Endothelial cell of umbilical vein (primary cell): Measurements from ENCODE around the gene SMIM17. TPM values are rescaled to one million over a fixed set of nuclear protein-coding genes. Genes with fewer than 3 reads are reported as not detected.

Source experiments
- BruUV-seq: library from RNA; stranded (reverse); fragments of 400-500 nt; replicated peaks from 2 replicates; lab custom pipeline; 2021; lab: Mats Ljungman, UMichigan
- CTCF ChIA-PET: fragments of 300-600, 350-600 bp; sonication (Branson Sonifier 250); formaldehyde crosslinking; loops from one replicate; lab custom pipeline; 2021; ENCODE audit warnings: antibody characterized with exemption, inconsistent platforms; lab: Charles Lee
- POLR2A ChIA-PET: fragments of 300-600, 350-600 bp; sonication (Branson Sonifier 250); formaldehyde crosslinking; loops from one replicate; lab custom pipeline; 2021; ENCODE audit warnings: antibody characterized with exemption, inconsistent platforms; lab: Charles Lee
- DNase-seq: peaks from one replicate; pipeline ENCODE4 v3.0.0-alpha.2; 2011; ENCODE audit warnings: low read depth, low spot score
- FAIRE-seq: peaks from 2 replicates; lab custom pipeline; 2011; peaks lifted over from hg19 to GRCh38; lab: Jason Lieb, UNC
- H2AFZ ChIP-seq: 2 replicates; pipeline ENCODE4 v1.6.0; 2012; ENCODE audit warnings: low read depth, low read length, control low read depth, inconsistent platforms
- H3K27ac ChIP-seq: 2 replicates; pipeline ENCODE4 v1.5.1; 2011; ENCODE audit warnings: low read depth, mild to moderate bottlenecking, control low read depth, low read length, moderate library complexity; ENCODE audit not compliant: insufficient read depth
- H3K27me3 ChIP-seq, 2 experiments: 2 replicates each; pipeline versions ENCODE4 v1.6.0 to v1.6.1; 2011; ENCODE audit warnings: low read length in 2 of 2, mixed read lengths in 1 of 2; ENCODE audit not compliant: control insufficient read depth in 2 of 2, insufficient read depth in 2 of 2
- H3K36me3 ChIP-seq, 2 experiments: 2 replicates in 1 of 2; 3 replicates in 1 of 2; pipeline ENCODE4 v1.5.1; 2011; ENCODE audit warnings: low read length in 2 of 2, mild to moderate bottlenecking in 1 of 2, moderate library complexity in 1 of 2; ENCODE audit not compliant: control insufficient read depth in 2 of 2, insufficient read depth in 2 of 2; ENCODE audit errors: extremely low read depth in 1 of 2
- H3K4me1 ChIP-seq: 3 replicates; pipeline ENCODE4 v1.5.1; 2011; ENCODE audit warnings: mild to moderate bottlenecking, low read length; ENCODE audit not compliant: control insufficient read depth, insufficient read depth; ENCODE audit errors: extremely low read depth
- H3K4me2 ChIP-seq: 2 replicates; pipeline ENCODE4 v1.6.1; 2011; ENCODE audit warnings: low read length, control low read depth, mixed read lengths; ENCODE audit not compliant: insufficient read depth
- H3K4me3 ChIP-seq, 3 experiments: fragments of 200-600 bp in 1 of 3; sonication (generic), shearing (Covaris generic) in 1 of 3; replicated peaks in 1 of 3; 2 replicates each; pipeline ENCODE4 v1.5.1; 2011 to 2016; ENCODE audit warnings: control low read depth in 3 of 3, low read length in 3 of 3, mild to moderate bottlenecking in 2 of 3, inconsistent platforms in 1 of 3, low read depth in 1 of 3, moderate library complexity in 1 of 3; ENCODE audit not compliant: insufficient read depth in 1 of 3
- H3K79me2 ChIP-seq: 2 replicates; pipeline ENCODE4 v1.6.0; 2012; ENCODE audit warnings: low read length, inconsistent platforms; ENCODE audit not compliant: control insufficient read depth, insufficient read depth
- H3K9ac ChIP-seq: replicated peaks from 2 replicates; pipeline ENCODE3; 2011; ENCODE audit warnings: low read length, control low read depth; ENCODE audit not compliant: insufficient read depth; ENCODE audit errors: extremely low read depth
- H3K9me1 ChIP-seq: replicated peaks from 3 replicates; pipeline ENCODE4 v1.6.0; 2011; ENCODE audit warnings: mild to moderate bottlenecking, low read length; ENCODE audit not compliant: control insufficient read depth, insufficient read depth; ENCODE audit errors: extremely low read depth
- H3K9me3 ChIP-seq: replicated peaks from 2 replicates; pipeline ENCODE4 v1.5.1; 2012; ENCODE audit warnings: low read length, inconsistent platforms; ENCODE audit not compliant: control insufficient read depth, insufficient read depth
- H4K20me1 ChIP-seq: replicated peaks from 2 replicates; pipeline ENCODE3; 2011; ENCODE audit warnings: mild to moderate bottlenecking, low read length; ENCODE audit not compliant: control insufficient read depth, insufficient read depth; ENCODE audit errors: extremely low read depth
- EZH2 ChIP-seq: IDR thresholded peaks from 2 replicates; pipeline ENCODE4 v1.6.1; 2012; ENCODE audit warnings: borderline replicate concordance, low read depth, mild to moderate bottlenecking, moderate library complexity, low read length, inconsistent platforms; ENCODE audit not compliant: severe bottlenecking
- FOS ChIP-seq: IDR thresholded peaks from 2 replicates; pipeline ENCODE4 v1.6.1; 2011; ENCODE audit warnings: mild to moderate bottlenecking, low read length, moderate library complexity, borderline replicate concordance; ENCODE audit not compliant: insufficient read depth
- GATA2 ChIP-seq: IDR thresholded peaks from 2 replicates; pipeline ENCODE4 v1.7.0; 2011; ENCODE audit warnings: low read depth, mild to moderate bottlenecking, moderate library complexity, mixed read lengths, low read length; ENCODE audit not compliant: insufficient read length, insufficient read depth
- JUN ChIP-seq: IDR thresholded peaks from 2 replicates; pipeline ENCODE4 v1.6.1; 2011; ENCODE audit warnings: borderline replicate concordance, low read depth; ENCODE audit not compliant: insufficient read length, insufficient read depth
- MAX ChIP-seq: IDR thresholded peaks from 2 replicates; pipeline ENCODE4 v1.6.1; 2011; ENCODE audit not compliant: insufficient read depth, insufficient read length
- MYC ChIP-seq: IDR thresholded peaks from one replicate; pipeline ENCODE4 v1.6.1; 2011; ENCODE audit warnings: mild to moderate bottlenecking, low read depth, low read length
- POLR2A ChIP-seq: IDR thresholded peaks from 2 replicates; pipeline ENCODE4 v1.6.1; 2012; ENCODE audit warnings: low read depth, mild to moderate bottlenecking, control low read depth, low read length
- POLR2AphosphoS5 ChIP-seq: IDR thresholded peaks from 2 replicates; pipeline ENCODE4 v1.6.1; 2012; ENCODE audit warnings: low read depth, mild to moderate bottlenecking, control low read depth, low read length, moderate library complexity; ENCODE audit not compliant: insufficient read depth
- dilution Hi-C: fragments of 300-500 bp; cut with MboI; formaldehyde crosslinking; loops from one replicate; pipeline ENCODE4 v1.15.0; 2019; ENCODE audit warnings: low sequenced_read_pairs; ENCODE audit not compliant: extremely low pct_ligation_motif_present
- intact Hi-C: fragments of 100-400 bp; cut with micrococcal nuclease; formaldehyde crosslinking; loops from one replicate; pipeline ENCODE4 v1.10.0; 2022
- polyA plus RNA-seq, 4 experiments: library from polyadenylated mRNA; depleted of rRNA in 3 of 4; stranded (reverse) in 3 of 4; unstranded in 1 of 4; fragments of >200 nt; gene quantifications; 2 replicates each; pipeline versions ENCODE4 v1.2.1 to v1.2.3, GENCODE V29; 2011 to 2012; ENCODE audit warnings: missing spikeins in 1 of 4
- total RNA-seq: library from RNA; stranded (reverse); gene quantifications from 2 replicates; pipeline ENCODE4 v1.2.3, GENCODE V29; 2021
- TF ChIP-seq, protein P1 (sequence below), 2 donors: IDR thresholded peaks; 1 replicate in 1 of 2; 2 replicates in 1 of 2; pipeline ENCODE4 v1.5.1; 2011; ENCODE audit warnings: low read length in 2 of 2, mild to moderate bottlenecking in 2 of 2, moderate library complexity in 2 of 2, control low read depth in 1 of 2, inconsistent platforms in 1 of 2, low read depth in 1 of 2; ENCODE audit not compliant: insufficient read depth in 1 of 2; ENCODE audit errors: extremely low read depth in 1 of 2

SMIM17 gene
- total and polyA plus RNA-seq, 2 donors (not counting 3 experiments of a cell fraction or from before 2014, with no cell fraction given), result 0.10 to 1.4 TPM

DNA sequence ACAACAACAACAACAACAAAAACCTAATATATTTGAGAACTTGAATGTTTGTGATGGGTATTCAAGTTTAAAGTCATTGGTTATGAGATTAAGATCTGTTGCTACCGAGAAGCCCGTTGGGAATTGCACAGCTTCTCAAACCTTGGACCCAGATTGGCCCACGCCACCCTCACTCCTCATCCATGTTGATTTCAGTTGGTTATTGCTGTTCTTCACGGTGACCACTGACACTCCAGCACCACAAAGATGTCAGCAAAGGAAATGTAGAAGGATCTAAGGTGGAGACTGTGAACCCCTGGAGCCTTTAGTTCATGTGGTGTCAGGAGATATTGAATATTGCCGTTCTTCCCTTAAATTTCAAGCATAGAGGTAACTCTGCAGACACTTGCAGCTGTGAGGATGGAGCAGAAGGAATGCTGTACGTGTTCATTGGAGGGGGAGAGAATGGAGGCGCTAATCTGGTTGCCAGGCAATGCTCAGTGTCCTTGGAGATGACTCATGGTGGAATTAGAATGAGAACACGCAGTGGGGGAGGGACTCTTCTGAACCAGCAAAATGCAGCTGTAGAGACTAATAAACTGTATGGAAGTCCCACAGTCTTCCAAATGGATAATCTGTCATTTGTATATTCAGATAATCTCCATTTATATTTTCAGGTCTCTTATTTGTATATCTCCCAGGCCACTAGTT is 49.4 kb downstream of the SMIM17 start:
- Histone ChIP-seq H3K79me2 (no peaks in the 10 kb centered on the region), H3K4me2 (no peak overlapping the region), H3K9ac (no peak overlapping the region), H3K27me3 (no peaks in the 10 kb centered on the region), H3K9me1 (no peaks in the 10 kb centered on the region), H3K9me3 (peaks cover 11% of the 10 kb centered on the region), H4K20me1 (no peaks in the 10 kb centered on the region), H3K36me3 (no peaks in the 10 kb centered on the region), H3K27ac (no peak overlapping the region), H2AFZ (no peak overlapping the region), H3K4me1 (no peaks in the 10 kb centered on the region), H3K4me3 (no peak overlapping the region)
- no TSS peak for BruUV-seq
- no peak for TF ChIP-seq EZH2
- TF ChIP-seq POLR2A, result no peak
- no peak for TF ChIP-seq GATA2
- no peak for TF ChIP-seq MYC
- TF ChIP-seq MAX, result no peak
- no peak for TF ChIP-seq JUN
- no peak for TF ChIP-seq POLR2AphosphoS5
- TF ChIP-seq, protein P1, sequence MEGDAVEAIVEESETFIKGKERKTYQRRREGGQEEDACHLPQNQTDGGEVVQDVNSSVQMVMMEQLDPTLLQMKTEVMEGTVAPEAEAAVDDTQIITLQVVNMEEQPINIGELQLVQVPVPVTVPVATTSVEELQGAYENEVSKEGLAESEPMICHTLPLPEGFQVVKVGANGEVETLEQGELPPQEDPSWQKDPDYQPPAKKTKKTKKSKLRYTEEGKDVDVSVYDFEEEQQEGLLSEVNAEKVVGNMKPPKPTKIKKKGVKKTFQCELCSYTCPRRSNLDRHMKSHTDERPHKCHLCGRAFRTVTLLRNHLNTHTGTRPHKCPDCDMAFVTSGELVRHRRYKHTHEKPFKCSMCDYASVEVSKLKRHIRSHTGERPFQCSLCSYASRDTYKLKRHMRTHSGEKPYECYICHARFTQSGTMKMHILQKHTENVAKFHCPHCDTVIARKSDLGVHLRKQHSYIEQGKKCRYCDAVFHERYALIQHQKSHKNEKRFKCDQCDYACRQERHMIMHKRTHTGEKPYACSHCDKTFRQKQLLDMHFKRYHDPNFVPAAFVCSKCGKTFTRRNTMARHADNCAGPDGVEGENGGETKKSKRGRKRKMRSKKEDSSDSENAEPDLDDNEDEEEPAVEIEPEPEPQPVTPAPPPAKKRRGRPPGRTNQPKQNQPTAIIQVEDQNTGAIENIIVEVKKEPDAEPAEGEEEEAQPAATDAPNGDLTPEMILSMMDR (IDR thresholded peaks at IDR 0.05; ENCODE audit: extremely low read depth in 1 of 2, insufficient read depth in 1 of 2, low read depth in 1 of 2, low read length in 2 of 2), result no peak
- no peak for TF ChIP-seq FOS
- CTCF ChIA-PET, result no interaction called here
- POLR2A ChIA-PET, result no interaction called here
- intact Hi-C loops (no loop called here), dilution Hi-C loops (no loop called here)
- FAIRE-seq, result no peak
- DNase-seq, result no peak
